HG02588 (cell line): ENCODE results near the gene CENPX.

ENCODE experiments used
- ATAC-seq: cut with Tn5 transposase; IDR thresholded peaks from one replicate; pipeline ENCODE4 v1.9.1; 2021; ENCODE audit warnings: mild to moderate bottlenecking, moderate library complexity; ENCODE audit not compliant: unreplicated experiment

Gene CENPX

GRCh38 chr17:81998691-81999438 is 23.8 kb downstream of the CENPX start:
- ATAC-seq, result no peak

- ATAC-seq, result no peak
Observed at GRCh38 chr17:81998212-81998611, 24.5 kb downstream of the CENPX start.

- ATAC-seq, result no peak
Observed at GRCh38 chr17:81996757-81997441, 25.8 kb downstream of the CENPX start.

GRCh38 chr17:81996232-81996756 is 26.4 kb downstream of the CENPX start:
- no peak for ATAC-seq

GRCh38 chr17:81995463-81996231 is 27.0 kb downstream of the CENPX start:
- no peak for ATAC-seq

- ATAC-seq, result no peak
Observed at GRCh38 chr17:81994593-81995462, 27.9 kb downstream of the CENPX start.

GRCh38 chr17:81993729-81994592 is 28.7 kb downstream of the CENPX start:
- no peak for ATAC-seq

GRCh38 chr17:81992306-81993102 is 30.2 kb downstream of the CENPX start:
- ATAC-seq, result no peak

GRCh38 chr17:81991684-81992305 is 30.9 kb downstream of the CENPX start:
- ATAC-seq, result no peak

- no peak for ATAC-seq
Observed at GRCh38 chr17:81990836-81991683, 31.6 kb downstream of the CENPX start.

- no peak for ATAC-seq
Observed at GRCh38 chr17:81987161-81987770, 35.4 kb downstream of the CENPX start.

- no peak for ATAC-seq
Observed at GRCh38 chr17:81986606-81987005, 36.1 kb downstream of the CENPX start.

- no peak for ATAC-seq
Observed at GRCh38 chr17:81984773-81985410, 37.8 kb downstream of the CENPX start.

- no peak for ATAC-seq
Observed at GRCh38 chr17:81983639-81984373, 38.9 kb downstream of the CENPX start.

- ATAC-seq, result no peak
Observed at GRCh38 chr17:81983011-81983638, 39.6 kb downstream of the CENPX start.
